ENCODE results near the gene PTGR3.

The PTGR3 gene

DNA sequence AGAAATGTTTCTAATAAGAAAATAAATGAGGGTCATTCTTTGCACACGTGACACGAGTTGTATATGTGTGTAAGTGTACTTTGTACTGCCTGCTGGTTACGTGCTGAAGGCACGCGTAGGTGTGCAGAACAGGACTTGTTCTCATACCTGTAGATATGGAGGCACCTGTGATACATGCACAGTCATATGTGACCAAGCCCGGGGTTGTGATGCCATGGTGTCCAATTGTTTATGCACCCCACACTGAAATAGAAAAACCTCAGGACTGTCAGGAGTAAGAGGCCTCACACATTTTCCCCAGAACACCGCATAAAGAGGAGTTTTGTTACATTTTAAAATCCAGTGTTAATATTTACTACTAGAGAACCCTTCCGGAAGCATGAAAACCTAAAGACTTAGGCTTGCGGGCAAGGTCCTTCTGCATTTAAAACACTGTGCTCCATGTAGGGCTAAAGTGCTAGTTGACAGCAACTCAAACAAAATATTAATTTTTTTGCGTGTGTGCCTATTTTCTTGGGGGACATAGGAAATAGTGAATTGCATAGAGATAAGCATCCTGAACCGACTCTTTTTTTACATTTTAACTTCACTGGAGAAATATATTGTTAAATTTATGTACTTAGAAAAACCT is 10.9 kb upstream of the PTGR3 start:
- no peaks in the 10 kb centered on the region for H3K9me3 ChIP-seq (ENCODE audit: insufficient read depth, low read depth, low read length)
- H3K36me3 ChIP-seq (ENCODE audit: insufficient read depth, low read depth, low read length): no peaks in the 10 kb centered on the region
- peaks cover 1% of the 10 kb centered on the region for H3K27me3 ChIP-seq (ENCODE audit: insufficient read depth, low read length)
- H3K27ac ChIP-seq (ENCODE audit: low read length): no peak overlapping the region
- H3K9ac ChIP-seq (ENCODE audit: low read depth, low read length): no peak overlapping the region
- peaks cover 3% of the 10 kb centered on the region; the same call in 1 of the 2 replicates for H3K4me1 ChIP-seq (ENCODE audit: insufficient read depth, low read length)
- no peak overlapping the region for H3K4me3 ChIP-seq (ENCODE audit: low read length)

DNA sequence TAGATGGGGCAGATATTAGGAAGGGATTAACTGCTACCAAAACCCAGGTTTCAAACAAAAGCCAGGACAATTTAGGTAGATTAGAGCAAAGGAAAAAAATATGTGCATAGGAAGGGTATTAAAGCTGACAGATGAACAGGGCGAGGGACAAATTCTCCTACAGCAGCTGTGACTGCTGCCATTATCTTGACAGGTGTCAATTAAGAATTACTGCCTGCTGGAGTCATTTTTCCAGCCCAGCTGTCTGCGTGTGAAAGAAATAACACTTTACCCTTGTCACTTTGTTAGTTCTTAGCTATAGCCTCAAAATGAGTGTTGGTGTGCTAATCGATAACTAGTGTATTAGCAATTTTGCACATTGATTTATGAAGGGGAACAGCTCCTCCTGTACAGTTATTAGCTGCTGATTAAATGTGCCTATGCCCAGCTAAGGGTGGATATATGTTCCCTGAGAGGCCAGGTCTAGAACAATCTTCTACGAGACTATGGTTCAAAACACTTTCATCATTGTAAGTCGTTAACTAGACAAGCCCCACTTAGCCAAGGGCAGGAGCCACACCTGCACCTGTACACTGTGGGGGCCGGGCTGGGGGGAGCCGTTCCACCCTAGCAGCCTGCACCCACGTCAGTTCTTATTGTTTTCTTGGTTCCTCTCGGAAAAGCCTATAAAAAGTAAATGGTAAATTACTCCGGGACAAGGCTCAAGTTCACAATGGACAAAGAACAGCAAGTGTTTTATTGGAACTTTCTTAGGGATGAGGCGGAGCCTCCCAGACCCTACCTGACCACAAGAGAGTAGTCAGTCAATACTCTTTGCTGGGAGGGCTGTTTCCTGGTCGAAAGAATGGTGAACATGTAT is 9.4 kb upstream of the PTGR3 start:
- Histone ChIP-seq H3K36me3 (ENCODE audit: insufficient read depth, low read depth, low read length) (no peaks in the 10 kb centered on the region), H3K27ac (ENCODE audit: low read length) (no peak overlapping the region), H3K27me3 (ENCODE audit: insufficient read depth, low read length) (peaks cover 17% of the 10 kb centered on the region), H3K4me3 (ENCODE audit: low read length) (no peak overlapping the region), H3K9me3 (ENCODE audit: insufficient read depth, low read depth, low read length) (no peaks in the 10 kb centered on the region), H3K4me1 (ENCODE audit: insufficient read depth, low read length) (peaks cover 3% of the 10 kb centered on the region; the same call in 1 of the 2 replicates), H3K9ac (ENCODE audit: low read depth, low read length) (no peak overlapping the region)

DNA sequence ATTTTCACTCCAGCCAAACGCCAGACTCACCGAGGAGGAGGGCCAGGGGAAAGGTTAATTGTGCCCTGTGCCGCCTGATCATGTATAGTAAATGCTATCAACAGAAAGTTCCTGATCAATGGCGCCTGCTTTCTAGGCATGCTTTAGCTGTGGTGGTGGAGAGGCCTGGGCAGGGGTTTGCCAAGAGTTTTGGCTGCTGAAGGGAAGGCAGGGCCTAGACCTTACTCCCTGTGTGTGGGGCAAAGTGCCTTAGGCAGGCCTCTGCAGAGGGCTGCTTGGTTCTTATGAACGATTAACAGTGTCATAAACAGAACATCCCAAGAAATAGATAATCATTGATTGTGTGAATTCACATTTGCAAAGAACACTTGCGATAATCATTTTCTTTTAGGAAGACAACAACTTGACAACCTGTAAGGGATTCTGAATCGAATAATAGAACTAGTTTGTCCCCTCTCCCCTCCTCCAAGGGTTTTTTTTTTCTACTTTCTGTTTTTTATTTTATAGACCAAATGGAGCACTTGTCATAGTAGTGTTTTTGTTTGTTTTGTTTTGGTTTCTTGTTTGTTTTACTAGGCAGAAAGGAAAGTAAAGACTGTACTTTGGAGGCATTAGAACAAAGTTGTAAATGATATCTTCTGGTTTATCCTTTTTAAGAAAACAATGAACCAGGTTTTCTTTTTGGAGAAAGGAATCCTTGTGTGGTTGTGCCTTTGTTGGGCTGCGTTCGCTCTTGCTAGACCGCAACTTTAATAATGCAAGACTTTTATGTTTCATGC is 8.2 kb upstream of the PTGR3 start:
- Histone ChIP-seq H3K27me3 (ENCODE audit: insufficient read depth, low read length) (peaks cover 29% of the 10 kb centered on the region), H3K27ac (ENCODE audit: low read length) (no peak overlapping the region), H3K4me1 (ENCODE audit: insufficient read depth, low read length) (peaks cover 7% of the 10 kb centered on the region; the same call in 1 of the 2 replicates), H3K36me3 (ENCODE audit: insufficient read depth, low read depth, low read length) (no peaks in the 10 kb centered on the region), H3K4me3 (ENCODE audit: low read length) (no peak overlapping the region), H3K9me3 (ENCODE audit: insufficient read depth, low read depth, low read length) (no peaks in the 10 kb centered on the region), H3K9ac (ENCODE audit: low read depth, low read length) (no peak overlapping the region)

DNA sequence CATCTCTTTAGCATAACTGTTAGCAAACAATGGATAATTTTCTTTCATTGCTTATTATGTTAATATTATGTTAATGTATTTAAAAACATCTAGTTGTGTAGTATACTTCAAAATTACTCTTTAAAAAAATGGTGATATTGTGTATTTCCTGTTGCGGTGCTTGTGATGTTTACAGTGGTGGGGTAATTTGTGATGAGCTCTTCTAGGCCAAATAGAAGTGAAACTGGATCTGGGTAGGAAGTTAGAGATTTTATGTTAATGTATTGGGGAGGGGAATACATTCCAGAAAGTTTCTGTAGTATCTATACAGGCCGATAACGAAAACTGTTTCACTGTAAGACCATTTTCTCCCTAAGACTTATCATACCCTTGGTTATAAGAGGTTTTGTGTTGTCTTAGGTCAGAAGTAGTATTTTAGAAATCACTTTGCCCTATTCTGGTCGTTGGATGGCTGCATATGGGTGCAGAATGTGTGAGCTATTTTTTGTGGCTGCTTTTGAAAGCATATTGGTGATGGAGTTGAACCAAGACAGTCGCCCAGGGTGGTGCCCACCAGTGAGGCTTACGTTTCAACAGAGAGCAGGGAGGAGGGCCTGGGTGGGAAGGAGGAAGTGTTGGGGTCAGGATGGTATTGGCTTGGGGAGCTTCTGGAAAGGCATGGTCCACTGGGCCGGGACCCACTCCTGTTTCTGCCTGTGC is 7.4 kb upstream of the PTGR3 start:
- Histone ChIP-seq H3K4me1 (ENCODE audit: insufficient read depth, low read length) (peaks cover 7% of the 10 kb centered on the region; the same call in 1 of the 2 replicates), H3K27ac (ENCODE audit: low read length) (no peak overlapping the region), H3K9me3 (ENCODE audit: insufficient read depth, low read depth, low read length) (no peaks in the 10 kb centered on the region)

DNA sequence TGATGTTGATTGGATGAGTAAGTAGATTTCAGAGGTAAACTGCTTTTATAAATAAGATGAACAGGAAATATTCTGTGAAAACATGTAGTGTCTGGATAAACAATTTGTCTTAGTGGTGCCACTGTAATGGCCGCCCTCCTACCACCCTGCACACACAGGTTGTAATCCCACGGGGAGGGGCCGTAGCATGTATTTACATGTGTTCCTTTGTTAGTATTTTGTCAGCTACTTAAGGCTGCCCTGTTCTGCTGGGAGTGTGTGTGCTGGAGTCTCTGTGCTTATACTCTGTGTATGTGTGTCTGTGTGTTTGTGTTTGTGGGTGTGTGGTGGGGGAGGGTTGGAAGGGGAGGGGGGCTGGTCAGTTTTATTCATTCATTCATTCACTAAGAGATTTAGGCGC is 6.7 kb upstream of the PTGR3 start:
- H3K9ac ChIP-seq (ENCODE audit: low read depth, low read length): no peak overlapping the region
- H3K27me3 ChIP-seq (ENCODE audit: insufficient read depth, low read length): peaks cover 39% of the 10 kb centered on the region
- no peaks in the 10 kb centered on the region for H3K9me3 ChIP-seq (ENCODE audit: insufficient read depth, low read depth, low read length)
- H3K27ac ChIP-seq (ENCODE audit: low read length): no peak overlapping the region
- H3K4me3 ChIP-seq (ENCODE audit: low read length): no peak overlapping the region
- H3K36me3 ChIP-seq (ENCODE audit: insufficient read depth, low read depth, low read length): no peaks in the 10 kb centered on the region
- peaks cover 7% of the 10 kb centered on the region; the same call in 1 of the 2 replicates for H3K4me1 ChIP-seq (ENCODE audit: insufficient read depth, low read length)

More for the DNA sequence above, 7.4 kb upstream of the PTGR3 start:
- no peak overlapping the region for H3K9ac ChIP-seq (ENCODE audit: low read depth, low read length)
- H3K27me3 ChIP-seq (ENCODE audit: insufficient read depth, low read length): peaks cover 33% of the 10 kb centered on the region
- H3K36me3 ChIP-seq (ENCODE audit: insufficient read depth, low read depth, low read length): no peaks in the 10 kb centered on the region
- no peak overlapping the region for H3K4me3 ChIP-seq (ENCODE audit: low read length)

DNA sequence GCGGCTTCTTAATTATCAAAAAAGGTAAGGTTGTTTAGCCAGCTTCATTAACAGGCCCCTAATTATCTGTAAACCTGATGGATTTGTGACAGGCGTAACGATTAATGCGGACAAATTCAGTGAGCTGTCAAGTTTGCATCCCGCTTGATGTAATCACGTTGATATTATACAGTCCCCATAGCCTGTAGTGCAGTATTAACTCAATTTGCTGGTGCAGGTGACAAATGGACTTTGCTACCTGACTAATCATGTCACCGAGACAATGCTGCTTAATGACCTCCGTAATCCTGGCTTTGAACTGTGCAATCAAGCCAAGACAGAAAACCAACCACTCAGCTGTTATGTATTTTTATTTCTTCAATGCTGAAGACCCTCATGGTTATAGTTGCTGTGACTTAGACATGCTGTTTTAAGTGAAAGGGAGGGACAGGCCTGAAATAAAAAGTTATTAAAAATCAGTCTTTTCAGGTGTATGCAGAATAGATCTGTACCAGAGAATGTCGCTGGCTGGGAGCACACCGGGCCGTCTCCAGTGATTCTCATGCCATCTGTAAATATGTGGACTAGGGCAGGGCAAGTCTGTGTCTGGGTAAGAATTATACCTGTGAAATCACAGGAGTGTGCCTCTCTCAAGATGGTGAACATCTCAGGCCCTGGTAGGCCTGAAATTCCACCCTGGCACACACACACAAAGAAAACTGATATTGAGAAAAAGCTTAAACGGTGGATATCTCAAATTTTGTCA is 6.0 kb upstream of the PTGR3 start:
- peaks cover 7% of the 10 kb centered on the region; the same call in 1 of the 2 replicates for H3K4me1 ChIP-seq (ENCODE audit: insufficient read depth, low read length)
- no peaks in the 10 kb centered on the region for H3K9me3 ChIP-seq (ENCODE audit: insufficient read depth, low read depth, low read length)
- H3K27ac ChIP-seq (ENCODE audit: low read length): no peak overlapping the region
- peaks cover 47% of the 10 kb centered on the region for H3K27me3 ChIP-seq (ENCODE audit: insufficient read depth, low read length)
- no peaks in the 10 kb centered on the region for H3K36me3 ChIP-seq (ENCODE audit: insufficient read depth, low read depth, low read length)
- H3K9ac ChIP-seq (ENCODE audit: low read depth, low read length): no peak overlapping the region
- no peak overlapping the region for H3K4me3 ChIP-seq (ENCODE audit: low read length)

DNA sequence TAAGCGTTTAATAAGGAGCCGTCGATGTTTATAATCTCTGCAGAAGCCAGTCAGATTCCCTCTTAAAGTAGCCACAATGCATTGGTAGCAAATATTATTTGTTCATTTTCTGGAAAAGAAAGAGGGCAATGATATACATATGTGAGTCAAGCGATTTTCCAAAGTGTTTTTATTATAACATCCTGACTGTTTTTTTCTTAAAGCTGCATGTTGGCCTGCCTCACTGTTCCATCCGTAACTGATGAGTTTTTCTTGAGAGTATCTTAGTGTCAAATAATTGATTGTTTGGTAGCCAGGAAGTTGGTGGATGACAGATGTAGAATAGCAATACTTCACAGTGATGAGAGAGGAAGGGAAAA is 5.4 kb upstream of the PTGR3 start:
- Histone ChIP-seq H3K36me3 (ENCODE audit: insufficient read depth, low read depth, low read length) (no peaks in the 10 kb centered on the region), H3K27ac (ENCODE audit: low read length) (no peak overlapping the region), H3K4me1 (ENCODE audit: insufficient read depth, low read length) (peaks cover 7% of the 10 kb centered on the region; the same call in 1 of the 2 replicates), H3K9ac (ENCODE audit: low read depth, low read length) (no peak overlapping the region), H3K27me3 (ENCODE audit: insufficient read depth, low read length) (peaks cover 52% of the 10 kb centered on the region), H3K4me3 (ENCODE audit: low read length) (no peak overlapping the region), H3K9me3 (ENCODE audit: insufficient read depth, low read depth, low read length) (no peaks in the 10 kb centered on the region)

DNA sequence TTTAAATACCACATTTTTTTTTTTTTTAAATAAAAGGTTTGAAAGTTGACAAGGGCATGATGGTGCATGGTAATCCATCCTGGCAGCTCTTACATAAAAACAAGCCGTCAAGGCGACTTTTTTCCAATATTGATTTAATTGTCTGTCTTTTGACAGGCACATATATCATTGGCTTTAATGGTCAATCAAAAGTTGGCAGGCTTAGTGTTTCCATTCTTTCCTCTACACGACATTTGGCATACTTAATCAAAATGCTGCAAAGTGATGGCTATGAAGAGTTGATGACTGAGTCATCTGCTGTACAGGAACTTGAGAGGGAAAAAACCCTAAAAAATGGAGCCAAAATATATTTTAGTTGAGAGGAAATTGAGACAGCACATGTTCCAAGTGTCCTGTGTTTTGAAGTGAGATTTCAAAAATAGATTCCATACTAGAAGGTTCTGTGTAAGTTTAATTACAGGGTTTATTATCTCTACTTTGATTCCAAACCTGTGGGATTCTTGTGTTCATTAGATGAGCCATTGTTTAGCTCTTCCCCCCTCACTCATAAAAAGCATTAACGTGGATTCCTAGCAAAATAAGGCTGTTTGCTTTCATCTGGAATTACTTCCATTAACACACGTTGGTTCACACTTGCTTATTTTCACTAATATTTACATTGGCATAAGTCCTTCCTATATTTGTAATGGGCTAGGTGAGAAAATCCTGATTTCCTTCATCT is 4.8 kb upstream of the PTGR3 start:
- H3K9ac ChIP-seq (ENCODE audit: low read depth, low read length): no peak overlapping the region
- H3K27ac ChIP-seq (ENCODE audit: low read length): no peak overlapping the region
- peaks cover 7% of the 10 kb centered on the region; the same call in 1 of the 2 replicates for H3K4me1 ChIP-seq (ENCODE audit: insufficient read depth, low read length)
- H3K9me3 ChIP-seq (ENCODE audit: insufficient read depth, low read depth, low read length): no peaks in the 10 kb centered on the region
- H3K4me3 ChIP-seq (ENCODE audit: low read length): no peak overlapping the region
- H3K36me3 ChIP-seq (ENCODE audit: insufficient read depth, low read depth, low read length): no peaks in the 10 kb centered on the region
- H3K27me3 ChIP-seq (ENCODE audit: insufficient read depth, low read length): peaks cover 52% of the 10 kb centered on the region

DNA sequence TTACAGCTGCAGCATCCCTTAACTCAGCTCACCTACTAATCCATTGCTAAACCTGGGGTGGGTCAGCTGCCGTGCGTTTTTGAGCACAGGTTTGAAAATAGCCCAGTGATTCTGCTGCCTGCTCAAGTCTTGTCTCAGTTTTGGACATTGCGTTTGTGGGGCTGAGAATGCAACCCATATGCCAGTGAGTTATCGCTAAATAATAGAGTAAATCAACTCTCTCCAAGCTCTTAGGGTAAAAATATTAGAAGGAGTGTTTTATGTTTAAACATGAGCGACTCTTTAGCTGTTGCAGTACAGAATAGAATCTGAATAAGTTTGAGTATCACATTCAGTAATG is 3.8 kb upstream of the PTGR3 start:
- no peak overlapping the region for H3K9ac ChIP-seq (ENCODE audit: low read depth, low read length)

DNA sequence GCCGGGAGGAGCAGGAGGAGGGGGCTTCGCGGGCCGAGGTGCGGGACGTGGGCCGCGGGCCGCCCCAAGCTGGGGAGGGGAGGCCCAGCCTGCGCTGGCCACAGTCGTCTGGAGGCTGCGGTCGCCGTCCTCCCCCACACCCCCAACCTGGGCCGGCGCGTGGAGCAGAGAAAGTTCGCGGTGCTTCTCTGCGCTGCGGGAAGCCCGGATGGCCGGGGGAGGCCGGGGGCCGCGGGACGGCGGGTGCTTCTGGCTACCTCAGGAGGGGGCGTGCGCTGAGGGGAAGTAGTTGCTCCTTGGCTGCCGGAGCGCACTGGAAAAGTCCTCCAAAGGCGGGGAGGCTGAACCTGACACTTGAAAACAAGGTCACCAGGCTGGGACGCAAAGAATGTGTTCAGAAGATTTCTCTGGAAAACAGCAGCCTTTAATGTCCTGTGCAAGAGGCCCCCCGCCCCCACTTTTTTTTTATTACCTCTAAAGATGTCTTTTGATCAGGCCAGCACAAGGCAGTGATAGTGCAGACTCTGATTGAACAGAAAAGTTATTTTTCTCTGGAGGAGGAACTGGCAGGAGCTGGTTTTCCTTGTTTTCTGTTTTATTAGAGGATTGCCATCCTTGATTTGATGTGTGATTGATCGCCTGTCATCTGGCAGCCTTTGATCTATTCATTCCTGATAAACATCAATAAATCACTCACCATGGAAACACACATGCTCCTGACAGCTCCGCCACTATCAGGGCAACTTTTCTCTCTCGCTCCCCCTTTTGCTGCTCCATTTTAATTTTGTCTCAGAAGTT is 3.2 kb upstream of the PTGR3 start:
- peaks cover 12% of the 10 kb centered on the region; the same call in 1 of the 2 replicates for H3K4me1 ChIP-seq (ENCODE audit: insufficient read depth, low read length)
- H3K36me3 ChIP-seq (ENCODE audit: insufficient read depth, low read depth, low read length): no peaks in the 10 kb centered on the region
- H3K9ac ChIP-seq (ENCODE audit: low read depth, low read length): no peak overlapping the region
- H3K9me3 ChIP-seq (ENCODE audit: insufficient read depth, low read depth, low read length): no peaks in the 10 kb centered on the region
- H3K27me3 ChIP-seq (ENCODE audit: insufficient read depth, low read length): peaks cover 65% of the 10 kb centered on the region
- H3K4me3 ChIP-seq (ENCODE audit: low read length): peak overlapping the region; percentile 53; the same call in 1 of the 2 replicates
- no peak overlapping the region for H3K27ac ChIP-seq (ENCODE audit: low read length)

More for the DNA sequence above, 3.8 kb upstream of the PTGR3 start:
- peaks cover 8% of the 10 kb centered on the region; the same call in 1 of the 2 replicates for H3K4me1 ChIP-seq (ENCODE audit: insufficient read depth, low read length)
- no peak overlapping the region for H3K27ac ChIP-seq (ENCODE audit: low read length)
- H3K36me3 ChIP-seq (ENCODE audit: insufficient read depth, low read depth, low read length): no peaks in the 10 kb centered on the region
- no peak overlapping the region; the same call in 1 of the 2 replicates for H3K4me3 ChIP-seq (ENCODE audit: low read length)
- H3K27me3 ChIP-seq (ENCODE audit: insufficient read depth, low read length): peaks cover 59% of the 10 kb centered on the region
- no peaks in the 10 kb centered on the region for H3K9me3 ChIP-seq (ENCODE audit: insufficient read depth, low read depth, low read length)
